ENCODE measurements around the gene RTKN.

RTKN gene

DNA sequence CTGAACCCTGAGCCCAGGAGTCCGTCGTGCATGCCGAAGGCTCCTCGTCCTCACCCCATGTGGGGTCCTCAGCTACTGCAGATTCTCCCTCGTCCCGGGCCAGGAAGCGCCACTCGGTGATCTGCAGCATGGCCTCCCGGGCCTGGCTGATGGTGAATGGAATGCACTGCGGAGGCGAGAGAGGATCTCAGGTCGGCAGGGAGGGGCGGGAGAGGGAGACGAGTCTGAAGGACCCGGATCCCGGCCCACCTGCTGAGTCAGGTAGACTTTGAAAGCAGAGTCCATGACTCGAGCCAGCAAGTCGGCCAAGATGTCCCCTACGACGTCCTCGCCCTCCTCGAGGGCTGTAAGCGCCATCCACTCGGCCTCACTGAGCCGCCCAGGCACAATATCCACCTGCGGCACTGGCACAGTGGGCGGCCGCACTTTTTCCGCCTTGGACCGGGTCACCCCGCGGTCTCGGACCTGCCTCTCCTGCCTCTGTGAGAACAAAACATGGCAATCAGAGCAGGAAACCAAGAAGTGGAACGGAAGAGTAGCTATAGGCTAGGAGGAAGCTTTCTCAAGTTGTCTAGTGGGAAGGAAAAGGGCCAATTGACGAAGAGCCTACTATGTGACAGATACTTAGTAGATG, 25.9 kb downstream of the RTKN start:
- DNase-seq, result no peak

DNA sequence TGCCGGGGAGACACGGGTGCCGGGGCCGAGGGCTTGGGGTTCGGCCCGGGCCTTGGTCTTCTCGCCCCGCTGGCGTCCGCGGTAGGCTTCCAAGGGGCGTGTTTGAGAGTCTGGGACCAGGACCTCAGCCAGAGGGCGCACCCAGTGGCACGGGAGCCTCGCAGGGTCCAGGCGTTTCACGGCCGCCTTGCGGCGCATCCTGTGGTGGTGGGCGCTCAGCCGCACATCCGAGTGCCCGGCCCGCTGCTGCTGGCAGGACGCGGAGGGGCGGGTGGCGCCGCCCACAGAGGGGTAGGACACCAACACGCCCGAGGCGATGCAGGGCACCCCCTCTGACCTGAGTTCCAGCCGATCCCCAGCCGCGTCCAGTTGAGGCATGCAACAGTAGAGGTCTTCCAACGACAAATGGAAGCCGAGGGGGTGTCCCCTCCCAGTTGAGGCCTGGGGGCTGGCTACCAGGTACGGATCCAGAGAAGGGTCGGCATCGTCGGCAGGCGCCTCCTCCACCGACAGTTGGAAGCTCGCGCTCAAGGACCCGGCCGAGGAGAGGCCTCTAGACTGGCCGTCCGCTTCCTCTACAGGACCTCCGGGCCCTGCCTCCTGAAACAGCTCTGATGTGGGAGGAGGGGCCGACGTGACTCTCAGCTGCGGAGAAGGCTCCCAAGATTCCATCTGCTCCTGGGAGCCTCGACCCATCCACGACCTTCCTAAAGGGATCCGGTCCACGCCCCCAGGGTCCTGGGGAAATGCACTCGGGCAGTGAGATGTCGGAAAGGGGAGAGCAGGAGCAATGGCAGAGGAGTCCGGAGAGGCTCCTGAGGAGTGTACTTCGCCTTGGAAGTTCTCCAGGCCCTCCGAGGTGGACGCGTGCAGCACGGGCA, 26.6 kb downstream of the RTKN start:
- no peak for DNase-seq

DNA sequence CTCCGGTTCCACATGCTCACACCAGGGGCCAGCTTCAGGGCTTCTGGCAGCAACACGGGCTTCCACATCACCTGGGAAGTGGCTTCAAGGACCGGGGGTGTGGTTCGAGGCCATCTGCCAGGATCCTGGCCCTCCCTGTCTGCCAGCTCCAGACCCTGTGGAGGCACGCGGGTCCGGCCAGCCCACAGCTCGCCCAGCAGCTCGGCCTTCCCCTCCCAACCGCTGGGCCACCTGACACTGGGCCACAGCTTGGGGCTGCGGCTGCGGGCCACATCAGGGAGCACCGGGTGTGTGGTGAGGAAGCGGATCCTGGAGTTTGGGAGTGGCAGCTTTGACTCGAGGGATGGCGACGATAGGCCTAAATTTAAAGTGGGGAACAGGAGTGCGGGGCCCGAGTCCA, 27.3 kb downstream of the RTKN start:
- DNase-seq, result no peak

DNA sequence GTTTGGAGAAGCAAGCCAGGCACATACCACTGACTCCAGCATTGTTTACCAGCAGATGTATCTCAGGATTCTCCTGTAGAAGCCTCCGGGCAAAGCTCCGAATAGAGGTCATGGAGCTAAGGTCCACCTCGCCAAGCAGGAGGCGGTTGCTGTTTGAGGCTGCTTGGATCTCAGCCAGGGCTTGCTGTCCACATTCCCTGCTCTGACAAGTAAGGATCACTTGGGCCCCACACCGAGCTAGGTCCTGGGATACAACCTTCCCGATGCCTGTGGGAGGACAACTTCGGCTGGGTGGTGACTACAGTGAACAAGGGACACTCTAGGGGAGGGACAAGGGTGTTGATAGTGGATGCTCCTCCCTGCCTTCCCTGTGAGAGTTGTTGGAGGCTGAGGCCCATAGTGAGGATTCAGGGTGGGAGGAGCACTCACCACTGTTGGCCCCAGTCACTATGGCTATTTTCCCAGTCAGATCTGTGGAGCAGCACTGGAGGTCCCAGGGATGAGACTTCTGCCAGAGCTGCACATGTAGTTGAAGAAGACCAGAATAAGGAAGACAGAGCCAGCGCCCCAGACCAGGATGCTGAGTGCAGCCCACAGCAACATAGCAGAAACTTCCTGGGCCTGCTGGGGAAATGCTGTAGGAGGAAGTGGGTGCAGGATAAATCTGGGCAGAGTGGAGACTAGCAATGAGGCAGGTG, 28.6 kb downstream of the RTKN start:
- DNase-seq, result no peak

DNA sequence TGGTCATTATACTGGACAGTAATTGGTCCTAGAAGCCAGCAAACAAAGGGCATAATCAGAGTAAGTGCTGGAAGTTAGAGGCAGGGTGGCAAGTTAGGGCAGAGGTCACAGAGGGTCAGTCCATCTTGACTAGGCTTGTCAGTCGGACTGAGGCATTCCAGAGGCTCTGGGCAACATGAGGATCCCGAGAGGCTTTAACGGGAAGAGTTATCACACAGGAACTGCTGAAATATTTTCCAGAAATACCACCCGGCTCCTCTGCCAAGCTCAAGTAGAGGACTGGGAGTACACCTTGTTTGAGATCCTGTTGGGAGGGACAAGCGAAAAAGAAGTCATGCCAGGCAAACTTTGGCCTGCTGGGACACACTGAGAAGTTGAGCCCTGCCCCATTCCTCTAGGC, 34.1 kb downstream of the RTKN start:
- no peak for DNase-seq

DNA sequence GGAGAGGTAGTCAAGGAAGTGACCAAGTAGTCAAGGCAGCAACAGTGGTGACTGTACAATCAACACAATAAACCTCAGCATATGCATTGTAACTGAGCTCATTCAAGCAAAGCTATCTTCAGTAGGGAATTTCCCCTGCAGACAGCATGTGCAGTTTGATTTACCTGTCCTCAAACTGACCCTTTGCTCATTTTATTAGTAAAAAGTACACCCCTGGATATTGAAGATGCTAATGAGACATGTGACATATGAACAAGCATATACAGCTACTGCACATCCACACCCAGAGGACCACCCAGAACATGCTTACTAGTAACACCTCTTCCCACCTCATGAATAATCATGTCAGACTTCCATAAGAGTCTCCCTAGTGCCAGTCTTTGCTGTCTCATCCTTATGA, 35.7 kb downstream of the RTKN start:
- no peak for DNase-seq

DNA sequence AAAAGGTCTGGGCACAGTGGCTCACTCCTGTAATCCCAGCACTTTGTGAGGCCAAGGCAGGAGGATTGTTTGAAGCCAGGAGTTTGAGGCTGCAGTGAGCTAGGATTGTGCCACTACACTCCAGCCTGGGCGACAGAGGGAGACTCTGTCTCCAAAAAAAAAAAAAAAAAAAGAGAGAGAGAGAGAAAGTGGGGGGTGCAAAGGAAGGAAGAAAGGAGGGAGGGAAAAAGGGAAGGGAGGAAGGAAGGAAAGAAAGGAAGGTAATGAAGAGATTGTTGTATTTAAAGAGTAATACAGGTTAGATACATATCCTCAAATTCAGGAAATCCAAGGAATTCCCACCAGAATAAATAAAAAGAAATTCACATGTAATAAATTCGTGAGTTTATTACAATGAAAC, 39.8 kb downstream of the RTKN start:
- no peak for DNase-seq

DNA sequence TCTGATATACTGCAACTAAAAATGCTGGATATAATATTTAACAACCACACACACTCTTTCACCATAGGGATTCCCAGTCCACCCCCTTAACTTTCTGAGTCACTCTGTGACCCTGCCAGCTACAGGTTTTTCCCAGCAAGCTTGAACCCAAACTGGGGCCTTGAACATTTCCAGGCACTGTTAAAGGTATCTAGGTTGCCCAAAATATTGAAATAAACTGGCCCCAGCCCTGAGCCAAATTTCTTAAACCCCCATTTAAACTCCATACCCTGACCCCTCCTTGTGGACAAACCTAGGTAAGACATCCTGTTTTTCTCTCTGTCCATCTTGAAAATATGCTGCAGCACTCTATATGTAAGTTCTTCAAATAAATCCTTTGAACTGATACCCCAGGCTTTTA, 42.0 kb downstream of the RTKN start:
- peak; percentile 62 for DNase-seq

DNA sequence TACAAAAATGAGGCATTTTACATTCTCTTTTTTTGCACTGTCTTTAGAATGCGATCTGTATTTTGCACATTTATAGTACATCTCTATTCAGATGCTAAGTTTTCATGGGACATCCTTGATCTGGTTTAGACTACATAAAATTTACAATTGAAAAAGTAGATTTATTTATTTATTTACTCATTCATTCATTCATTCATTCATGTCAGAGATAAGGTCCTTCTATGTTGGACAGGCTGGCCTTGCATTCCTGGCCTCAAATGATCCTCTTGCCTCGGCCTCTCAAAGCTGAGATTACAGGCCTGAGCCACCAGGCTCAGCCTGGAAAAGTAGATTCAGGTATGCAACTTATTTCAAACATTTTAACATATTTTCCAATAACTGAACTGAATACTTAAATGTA, 45.6 kb downstream of the RTKN start:
- DNase-seq, result no peak

DNA sequence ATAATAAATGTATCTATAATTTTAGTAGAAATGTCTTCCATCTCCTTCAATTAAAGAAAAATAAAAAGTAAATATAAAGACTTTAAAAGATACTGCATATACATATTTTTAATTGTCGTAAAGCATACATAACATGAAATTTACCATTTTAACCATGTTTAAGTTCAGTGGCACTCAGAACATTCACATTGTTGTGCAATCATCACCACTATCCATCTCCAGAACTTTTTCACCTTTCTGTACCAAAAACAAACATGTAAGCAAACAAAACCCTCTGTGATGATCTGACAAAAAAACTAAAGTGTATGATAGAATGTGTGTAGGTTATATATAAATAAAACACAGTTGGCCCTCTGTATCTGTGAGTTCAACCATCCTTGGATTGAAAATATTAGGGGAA, 48.2 kb downstream of the RTKN start:
- DNase-seq, result no peak

DNA sequence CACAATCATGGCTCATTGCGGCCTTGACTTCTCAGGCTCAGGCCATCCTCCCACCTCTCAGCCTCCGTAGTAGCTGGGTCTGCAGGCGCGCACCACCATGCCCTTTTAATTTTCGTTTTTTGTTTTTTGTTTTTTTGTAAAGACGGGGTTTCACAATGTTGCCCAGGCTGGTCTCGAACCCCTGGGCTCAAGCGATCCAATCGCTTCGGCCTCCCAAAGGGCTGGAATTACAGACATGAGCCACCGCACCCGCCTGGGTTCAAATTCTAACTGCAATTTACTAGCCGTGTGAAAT, 49.3 kb downstream of the RTKN start:
- DNase-seq, result no peak

DNA sequence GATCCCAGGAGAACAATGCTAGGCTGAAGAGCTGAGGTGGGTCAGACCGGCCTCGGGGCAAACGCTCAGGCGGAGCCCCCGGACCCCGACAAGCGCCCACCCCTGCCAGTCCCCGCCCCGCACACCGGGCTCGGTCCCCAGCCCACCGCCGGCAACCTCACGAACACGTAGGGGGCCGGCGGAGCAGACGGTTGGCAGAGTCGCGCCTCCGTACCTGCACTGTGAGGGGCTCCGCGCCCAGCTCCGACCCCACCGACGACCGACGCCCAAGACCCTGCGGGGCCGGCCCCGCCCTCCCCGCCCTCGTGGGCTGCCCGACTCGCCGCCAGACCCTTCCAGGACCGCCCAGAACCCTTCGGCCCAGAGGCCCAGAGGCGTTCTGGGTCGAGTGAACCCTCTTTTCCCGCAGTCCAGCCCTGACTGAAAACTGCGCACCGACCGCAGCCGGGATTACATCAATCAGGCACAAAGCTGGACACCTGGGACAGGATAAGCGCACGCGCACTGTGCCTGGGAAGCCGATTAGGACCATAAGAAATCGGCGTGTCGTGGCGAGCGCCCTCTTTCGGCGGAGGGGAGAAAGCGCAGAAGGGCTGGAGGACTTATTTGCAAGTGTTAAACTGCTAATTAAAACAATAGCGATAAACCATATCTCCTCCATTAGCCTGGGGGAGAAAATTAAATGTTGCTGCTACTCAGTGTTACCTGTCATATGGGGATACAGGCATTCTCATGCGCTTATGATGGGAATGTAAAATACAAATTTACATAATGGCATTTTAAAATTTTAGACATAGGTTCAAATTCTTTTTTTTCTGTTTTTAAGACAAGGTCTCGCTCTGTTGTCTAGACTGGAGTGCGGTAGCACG, 49.9 kb downstream of the RTKN start:
- DNase-seq, result peak; percentile 91

DNA sequence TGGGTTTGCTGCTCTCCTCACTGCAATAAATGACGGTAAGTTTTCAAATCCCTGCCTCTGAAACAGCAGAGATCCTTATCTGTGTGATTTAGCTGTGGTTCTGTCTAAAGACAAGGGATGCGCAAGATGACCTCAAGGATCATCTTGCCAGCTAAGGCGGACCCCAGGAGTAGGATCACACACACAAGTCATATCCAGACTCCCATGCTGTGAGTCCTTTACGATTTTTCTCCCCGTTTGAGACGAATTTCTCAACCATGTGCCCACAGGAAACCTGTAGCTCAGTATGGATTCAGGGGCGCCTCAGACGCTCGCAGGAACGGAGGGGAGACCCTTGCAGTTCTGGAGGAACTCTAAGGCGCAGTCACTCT, 50.5 kb downstream of the RTKN start:
- DNase-seq, result peak; percentile 52

DNA sequence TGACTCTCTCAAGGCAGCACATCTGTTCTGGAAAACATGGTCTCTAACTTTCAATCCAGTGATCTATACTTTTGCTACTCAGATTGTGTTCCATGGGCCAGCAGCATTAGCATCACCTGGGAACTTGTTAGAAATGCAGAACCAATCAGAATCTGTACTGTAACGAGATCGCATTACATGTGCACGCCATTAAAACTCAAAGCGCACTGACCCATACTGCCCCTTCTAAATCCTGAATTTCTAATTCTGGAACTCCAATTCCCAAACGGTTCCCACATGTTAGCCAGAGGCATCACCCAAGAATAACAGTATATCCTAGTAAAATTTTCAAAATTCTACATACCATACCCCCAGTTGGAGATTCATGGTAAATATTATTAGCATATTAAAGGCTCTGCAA, 51.1 kb downstream of the RTKN start:
- no peak for DNase-seq

DNA sequence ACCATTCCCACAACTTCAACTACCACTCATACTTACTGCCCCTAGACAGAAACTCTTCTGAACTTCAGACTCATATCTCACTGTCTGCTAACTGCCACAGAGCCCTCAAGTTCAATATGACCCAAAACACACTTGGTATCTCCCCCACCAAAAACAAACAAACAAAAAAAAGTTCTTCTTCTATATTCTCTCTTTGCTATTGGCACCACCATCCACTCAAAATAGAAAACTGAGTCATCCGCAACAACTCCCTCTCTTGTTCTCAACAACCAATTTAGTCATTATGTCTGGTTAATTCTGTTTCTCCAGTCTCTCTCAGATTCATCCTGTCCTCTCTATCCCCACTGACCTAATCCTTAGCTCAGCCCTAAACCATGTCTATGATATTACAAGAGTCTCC, 54.4 kb downstream of the RTKN start:
- no peak for DNase-seq

DNA sequence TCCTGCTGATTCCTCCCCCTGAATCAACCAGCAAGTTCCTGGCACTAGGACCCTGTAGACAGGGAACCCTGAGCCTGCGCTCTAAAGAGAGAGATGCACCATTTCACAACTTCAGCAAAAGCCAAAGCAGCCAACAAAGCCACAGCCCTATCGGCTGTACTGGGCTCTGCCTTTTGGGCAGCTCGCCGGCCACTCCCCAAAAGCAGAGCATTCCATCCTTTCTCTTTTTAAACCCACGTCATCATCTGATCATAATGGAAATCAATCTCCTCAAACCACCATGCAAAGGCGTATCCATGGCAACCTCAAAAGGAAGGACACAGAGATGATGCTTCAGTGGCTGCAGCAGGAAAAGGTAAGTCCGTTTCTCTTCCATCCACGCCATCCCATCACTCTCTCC, 56.3 kb downstream of the RTKN start:
- DNase-seq, result no peak

DNA sequence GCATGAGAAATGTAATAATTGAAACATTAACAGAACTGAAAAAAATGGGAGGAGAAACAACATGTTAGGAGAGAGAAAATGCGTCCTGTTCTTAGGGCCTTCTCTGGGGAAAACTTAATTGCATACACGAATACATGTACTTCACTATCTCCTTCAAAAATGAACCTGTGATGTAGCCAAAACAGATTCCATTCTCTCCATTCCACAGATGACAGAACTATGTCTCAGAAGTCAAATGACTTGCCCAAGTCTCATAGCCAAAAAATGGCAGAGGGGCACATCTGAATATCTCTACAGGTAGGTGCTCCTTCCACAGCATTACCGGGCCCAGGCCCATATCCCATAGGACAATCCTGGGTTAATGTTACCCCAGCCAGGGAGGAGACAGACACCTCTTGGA, 57.7 kb downstream of the RTKN start:
- no peak for DNase-seq

DNA sequence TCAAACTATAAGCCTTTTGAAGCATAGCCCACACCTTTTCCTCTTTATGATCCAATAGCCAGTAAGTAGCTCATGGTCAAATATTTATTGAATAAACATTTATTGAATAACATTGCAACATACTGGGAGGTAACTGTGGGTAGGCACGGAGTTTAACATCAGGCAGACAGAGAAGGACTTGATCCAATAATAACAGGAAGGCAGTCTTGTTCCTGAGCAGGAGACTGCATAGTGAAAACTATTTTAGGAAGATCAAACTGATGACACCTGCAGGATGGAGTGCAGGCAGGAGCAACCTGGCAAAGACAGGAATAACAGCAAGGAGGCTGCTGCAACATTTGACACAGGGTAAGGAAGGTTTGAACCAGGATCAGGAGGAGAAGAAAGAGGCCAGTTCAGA, 58.5 kb downstream of the RTKN start:
- DNase-seq, result no peak

DNA sequence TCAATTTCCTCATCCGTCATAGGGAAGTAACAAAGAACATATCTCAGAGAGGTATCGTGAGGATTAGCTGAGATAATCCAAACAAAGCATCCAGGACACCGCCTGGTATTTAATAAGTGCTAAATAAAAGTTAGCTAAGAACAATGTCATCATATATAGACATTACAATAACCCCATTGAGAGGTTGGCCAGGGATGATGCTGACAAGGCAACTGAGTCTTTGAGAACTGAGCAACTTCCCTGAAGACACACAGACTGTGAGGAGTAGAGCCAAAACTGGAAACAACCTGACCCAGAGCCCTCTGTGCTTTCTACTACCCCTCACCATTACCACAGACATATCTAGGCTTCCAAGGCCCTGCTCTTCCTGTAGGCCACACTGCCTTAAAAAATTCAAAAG, 60.0 kb downstream of the RTKN start:
- no peak for DNase-seq

DNA sequence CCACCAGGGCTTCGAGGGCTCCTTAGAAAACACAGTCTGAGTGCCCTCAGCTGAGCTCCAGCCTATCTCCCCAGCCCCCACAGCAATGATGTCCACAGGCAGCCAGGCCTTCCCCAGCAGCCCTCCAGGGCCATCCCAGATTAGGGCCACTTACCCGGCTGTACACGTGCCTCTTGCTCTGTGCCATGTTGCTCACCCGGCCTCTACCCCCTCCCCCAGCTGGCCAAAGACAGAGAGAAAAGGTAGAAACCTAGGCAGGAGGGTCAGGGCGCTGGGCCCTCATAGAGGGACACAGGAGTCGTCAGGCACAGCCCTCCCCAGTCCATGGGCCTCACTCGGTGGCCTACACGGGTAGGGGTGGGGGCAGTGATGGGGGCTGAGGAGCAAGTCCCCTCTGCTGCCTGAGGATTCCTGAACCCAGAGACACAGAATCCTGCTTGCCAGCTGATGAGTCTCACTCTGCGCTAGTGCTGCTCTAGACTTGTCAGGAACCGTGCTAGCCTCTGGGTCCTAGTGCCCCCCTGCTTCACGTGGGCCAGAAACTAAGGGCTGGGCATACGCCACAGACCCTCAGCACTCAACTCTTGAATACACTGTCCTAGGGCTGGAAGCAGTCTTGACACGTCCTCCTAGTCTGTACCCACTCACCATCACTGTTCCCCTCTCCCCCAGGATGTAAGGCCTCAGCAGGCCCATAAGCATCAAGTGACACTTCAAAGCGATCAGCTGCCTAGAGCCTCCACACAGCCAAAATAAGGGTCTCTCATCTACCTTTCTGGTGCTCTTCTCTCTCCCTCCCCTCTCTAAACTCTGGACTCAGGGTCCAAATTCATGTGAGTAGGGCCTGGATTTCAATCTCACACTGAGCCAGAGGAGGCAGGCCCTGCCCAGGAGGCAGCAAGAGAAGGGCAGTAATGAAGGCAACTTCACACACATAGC, 61.6 kb downstream of the RTKN start, which contains the start of gene DCTN1:
DCTN1 (minus strand) TSS at position 461 of the 939 bp plus-strand sequence; CDS start at position 187, 274 bp downstream.
- peak; percentile 5 for DNase-seq

DNA sequence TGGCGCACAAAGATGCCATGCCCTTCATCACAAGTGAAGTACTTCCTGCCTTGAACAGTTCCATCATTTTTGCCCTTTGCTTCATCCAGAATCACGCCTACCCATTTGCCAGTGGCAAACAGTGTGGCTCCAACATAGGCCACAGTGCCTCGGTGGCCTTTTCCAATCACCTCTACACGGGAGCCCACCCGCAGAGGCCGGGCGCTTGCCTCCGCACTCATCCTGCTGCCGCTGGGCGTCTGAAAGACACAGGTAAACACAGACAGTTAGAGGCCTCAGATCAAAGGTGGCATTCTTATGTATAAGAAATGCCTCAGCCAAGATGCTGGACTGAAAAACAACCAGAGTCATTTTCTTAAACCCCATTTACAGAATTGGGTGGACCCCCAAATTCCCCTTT, 63.7 kb downstream of the RTKN start:
- no peak for DNase-seq

DNA sequence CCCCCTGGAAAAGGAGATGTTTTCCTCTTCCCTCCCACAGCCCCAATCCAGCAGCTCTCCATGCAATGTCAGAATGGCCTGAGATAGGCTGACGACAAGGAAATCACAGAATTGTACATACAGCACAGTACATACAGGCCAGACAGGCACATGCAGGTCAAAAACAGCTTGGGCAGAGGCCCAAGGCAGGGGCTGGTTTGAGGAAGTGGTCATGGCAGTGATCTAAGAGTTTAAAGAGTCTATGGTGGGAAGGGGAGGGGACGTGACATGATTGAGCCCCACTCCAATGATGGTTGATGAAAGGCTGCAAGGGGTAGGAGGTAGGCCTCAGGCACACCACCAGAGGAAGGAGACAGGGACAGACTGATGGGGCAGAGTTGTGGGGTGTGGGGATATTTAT, 65.9 kb downstream of the RTKN start:
- DNase-seq, result peak; percentile 5
